ENCODE data around the gene SFTPB.

GRCh38 chr2:85666016-85666415 is 2.0 kb downstream of the SFTPB start:
- no peak for TF ChIP-seq CTCF (IDR thresholded peaks at IDR 0.05)
- TF ChIP-seq POLR2A (IDR thresholded peaks at IDR 0.05) = no peak
